ENCODE results near the gene ZNF700. TPM values are rescaled to one million over a fixed set of nuclear protein-coding genes. Genes with fewer than 3 reads are reported as not detected.
"Not testable (repeated sequence)": the region's sequence is repeated elsewhere in the genome, so short reads cannot be mapped to it uniquely, and the experiment has no call there.

ZNF700 gene
- total RNA-seq, 1 donor from 2014 or later = 7.9 TPM

GRCh38 chr19:11986754-11987153 lies 61.8 kb downstream of the ZNF700 start:
- no peak for DNase-seq (ENCODE audit: extremely low read depth, low read depth, low spot score)

GRCh38 chr19:11987405-11988281 lies 62.7 kb downstream of the ZNF700 start:
- peak; percentile 23 for DNase-seq (ENCODE audit: extremely low read depth, low read depth, low spot score)

- DNase-seq (ENCODE audit: extremely low read depth, low read depth, low spot score) = no peak
These were observed 64.2 kb downstream of the ZNF700 start for GRCh38 chr19:11989112-11989456.

GRCh38 chr19:11991921-11992320 lies 67.0 kb downstream of the ZNF700 start:
- DNase-seq (ENCODE audit: extremely low read depth, low read depth, low spot score) = not testable (repeated sequence)

- no peak for DNase-seq (ENCODE audit: extremely low read depth, low read depth, low spot score)
These were observed 70.3 kb downstream of the ZNF700 start for GRCh38 chr19:11995174-11995573.

Other genes with a start within 250 kb of the ZNF700 start
- gene ZNF823, start 186.2 kb upstream of the ZNF700 start, total RNA-seq = 3.4 and 5.9 TPM in 2 replicates
- 3.2 and 3.9 TPM in 2 replicates for gene ZNF441, start 158.1 kb upstream of the ZNF700 start, total RNA-seq
- 1.2 and 3.1 TPM in 2 replicates for gene ZNF491, start 126.6 kb upstream of the ZNF700 start, total RNA-seq
- gene ZNF440, start 110.8 kb upstream of the ZNF700 start, total RNA-seq = 5.3 and 7.8 TPM in 2 replicates
- gene ZNF439, start 76.4 kb upstream of the ZNF700 start, total RNA-seq = 2.8 and 3.3 TPM in 2 replicates
- 10.1 and 15.2 TPM in 2 replicates for gene ZNF69, start 37.3 kb upstream of the ZNF700 start, total RNA-seq
- 2.3 and 6.7 TPM in 2 replicates for gene ZNF763, start 39.9 kb downstream of the ZNF700 start, total RNA-seq
- 2.4 and 5.5 TPM in 2 replicates for gene ZNF433, start 110.6 kb downstream of the ZNF700 start, total RNA-seq
- 0.64 TPM in 1 of 2 replicates, not detected in the other for gene ZNF878, start 127.9 kb downstream of the ZNF700 start, total RNA-seq
- gene ZNF844, start 139.6 kb downstream of the ZNF700 start, total RNA-seq = 2.2 and 2.3 TPM in 2 replicates
- gene ZNF20, start 215.2 kb downstream of the ZNF700 start, total RNA-seq = 2.4 and 2.6 TPM in 2 replicates
- 8.5 and 12.3 TPM in 2 replicates for gene ZNF625, start 231.6 kb downstream of the ZNF700 start, total RNA-seq
- gene ZNF136, start 238.0 kb downstream of the ZNF700 start, total RNA-seq = 3.9 and 4.6 TPM in 2 replicates

All from glomerular endothelial cell (primary cell).